OCI-LY7 (cell line): ENCODE measurements around the gene POU6F2. TPM values are rescaled to one million over a fixed set of nuclear protein-coding genes. Genes with fewer than 3 reads are reported as not detected.

Source experiments
- small RNA-seq: library from RNA; depleted of rRNA; stranded (forward); fragments of <200 nt; gene quantifications from one replicate; pipeline ENCODE3, GENCODE V24; 2014
- total RNA-seq, 2 experiments: library from RNA; depleted of rRNA in 1 of 2; stranded (reverse); fragments of >200 nt in 1 of 2; shearing (Covaris generic) in 1 of 2; gene quantifications; 2 replicates each; pipeline ENCODE4 v1.2.3, GENCODE V29; 2014 to 2022

POU6F2 gene
- total RNA-seq, 2 experiments from 2014 or later: 0.40 TPM; not detected in 1

Small RNAs within 50 kb of the gene (small RNA-seq; reads per million reads assigned to genes)
- gene SNORA20B: 0.42 reads per million

Other genes with a start within 250 kb of the POU6F2 start
- 23.2 and 30.6 TPM in 2 replicates for gene VPS41, start 68.7 kb upstream of the POU6F2 start, total RNA-seq (2014; rRNA removed; shearing (Covaris generic))
- 46.1 and 46.2 TPM in 2 replicates for gene VPS41, start 68.7 kb upstream of the POU6F2 start, total RNA-seq (2022)